Activated CD8-positive, alpha-beta memory T cell treated with anti-CD3 and anti-CD28 coated beads for 4 hours (primary cell): ENCODE data around the gene CEMIP2.
"Not testable (repeated sequence)": the region's sequence is repeated elsewhere in the genome, so short reads cannot be mapped to it uniquely, and the experiment has no call there.

Source experiments
- DNase-seq, 2 donors: peaks; one replicate each; pipeline ENCODE4 v3.0.0-alpha.2; 2020; ENCODE audit warnings: low read depth in 2 of 2

CEMIP2 gene

GRCh38 chr9:71716138-71716909 is 52.0 kb downstream of the CEMIP2 start:
- DNase-seq, result no peak

- no peak for DNase-seq
Measured at GRCh38 chr9:71710856-71711255, 57.5 kb downstream of the CEMIP2 start.

- DNase-seq, result no peak
Measured at GRCh38 chr9:71710201-71710600, 58.1 kb downstream of the CEMIP2 start.

GRCh38 chr9:71709384-71709783 is 58.9 kb downstream of the CEMIP2 start:
- DNase-seq, result no peak

GRCh38 chr9:71706176-71706575 is 62.1 kb downstream of the CEMIP2 start:
- DNase-seq, result no peak

GRCh38 chr9:71704796-71705195 is 63.5 kb downstream of the CEMIP2 start:
- no peak for DNase-seq

- DNase-seq, result no peak
Measured at GRCh38 chr9:71703172-71703872, 65.0 kb downstream of the CEMIP2 start.

GRCh38 chr9:71697882-71698281 is 70.4 kb downstream of the CEMIP2 start:
- DNase-seq, result no peak

GRCh38 chr9:71694332-71694731 is 74.0 kb downstream of the CEMIP2 start:
- no peak for DNase-seq

GRCh38 chr9:71693607-71694006 is 74.7 kb downstream of the CEMIP2 start:
- DNase-seq, result no peak

GRCh38 chr9:71692337-71692736 is 76.0 kb downstream of the CEMIP2 start:
- no peak for DNase-seq

- DNase-seq, result not testable (repeated sequence)
Measured at GRCh38 chr9:71691576-71691975, 76.7 kb downstream of the CEMIP2 start.

GRCh38 chr9:71690689-71691435 is 77.5 kb downstream of the CEMIP2 start:
- DNase-seq, result no peak

- DNase-seq, result no peak
Measured at GRCh38 chr9:71690063-71690688, 78.1 kb downstream of the CEMIP2 start.

GRCh38 chr9:71687676-71688075 is 80.6 kb downstream of the CEMIP2 start:
- no peak for DNase-seq

GRCh38 chr9:71685988-71686387 is 82.3 kb downstream of the CEMIP2 start:
- DNase-seq, result no peak

- DNase-seq, result peak; percentile 9 to 20
Measured at GRCh38 chr9:71685394-71685793, 82.9 kb downstream of the CEMIP2 start.

GRCh38 chr9:71684566-71684965 is 83.7 kb downstream of the CEMIP2 start:
- no peak for DNase-seq

GRCh38 chr9:71683598-71684235 is 84.6 kb downstream of the CEMIP2 start:
- no peak for DNase-seq

GRCh38 chr9:71681708-71682272 is 86.5 kb downstream of the CEMIP2 start:
- DNase-seq, result no peak

GRCh38 chr9:71681104-71681707 is 87.1 kb downstream of the CEMIP2 start:
- DNase-seq, result no peak
